22Rv1 (cell line): ENCODE data around the gene PRR29.

Experiments
- CTCF ChIP-seq: fragments of 450-650 bp; IDR thresholded peaks from 2 replicates; pipeline ENCODE4 v1.5.1; 2017; ENCODE audit warnings: mild to moderate bottlenecking
- ZFX ChIP-seq: fragments of 450-650 bp; IDR thresholded peaks from 2 replicates; pipeline ENCODE4 v1.6.1; 2017; ENCODE audit warnings: antibody characterized with exemption, borderline replicate concordance

- no peak for TF ChIP-seq CTCF
- TF ChIP-seq ZFX = no peak
These were observed 50.7 kb downstream of the PRR29 start for GRCh38 chr17:64048805-64049204.
